ENCODE data around the gene SMG6. TPM values are rescaled to one million over a fixed set of nuclear protein-coding genes. Genes with fewer than 3 reads are reported as not detected.

Gene SMG6
- total and polyA plus RNA-seq, 2 of the 8 experiments (the other 6 are each of a cell fraction or from before 2014, with no cell fraction given): 18.5 to 25.2 TPM

- H3K4me1 ChIP-seq (replicated peaks in 1 of 4; ENCODE audit: control insufficient read depth in 3 of 4, insufficient read depth in 4 of 4, low read length in 3 of 4): no peaks in the 10 kb centered on the region
- no peak overlapping the region for H3K4me2 ChIP-seq (ENCODE audit: insufficient read depth in 1 of 2, low read depth in 2 of 2, low read length in 2 of 2)
- DNase-seq (ENCODE audit: low read depth in 1 of 2, low spot score in 2 of 2) (no peak), FAIRE-seq (no peak)
- no peak overlapping the region for H4K8ac ChIP-seq (ENCODE audit: extremely low read depth, insufficient read depth, low read length)
- no peaks in the 10 kb centered on the region for H3K79me1 ChIP-seq (ENCODE audit: low read depth, low read length)
- no peaks in the 10 kb centered on the region for H3K23me2 ChIP-seq (ENCODE audit: low read depth, low read length)
- no peak overlapping the region for H3K56ac ChIP-seq (replicated peaks; ENCODE audit: insufficient read length, low read depth, low read length)
- no peak overlapping the region for H2AFZ ChIP-seq (ENCODE audit: low read length)
- no peaks in the 10 kb centered on the region for H3K36me3 ChIP-seq (ENCODE audit: control insufficient read depth in 2 of 4, insufficient read depth in 4 of 4, low read length in 3 of 4)
- H2BK12ac ChIP-seq (ENCODE audit: low read depth, low read length): no peak overlapping the region
- H4K20me1 ChIP-seq (replicated peaks in 1 of 2; ENCODE audit: control insufficient read depth in 1 of 2, insufficient read depth in 2 of 2, low read length in 2 of 2): peaks cover 0 to 5% of the 10 kb centered on the region in 2 experiments
- H3K18ac ChIP-seq (ENCODE audit: extremely low read depth, low read length): no peak overlapping the region
- POLR2A ChIA-PET (ENCODE audit: partially characterized antibody): no interaction called here
- H4K91ac ChIP-seq (replicated peaks; ENCODE audit: insufficient read length, low read length): no peak overlapping the region
- H3K14ac ChIP-seq (ENCODE audit: insufficient read length): no peak overlapping the region
- CTCF ChIA-PET (ENCODE audit: partially characterized antibody): interaction anchor here (1.4 kb wide), 1 partner anchor 10 kb away, joined by 3 read pairs; no protein-coding TSS in a partner anchor
- H3K4me3 ChIP-seq (ENCODE audit: extremely low read depth in 1 of 4, insufficient read depth in 2 of 4, low read depth in 3 of 4, low read length in 4 of 4): no peak overlapping the region
- no peak overlapping the region for H2BK20ac ChIP-seq (ENCODE audit: low read length)
- no peak overlapping the region for H2BK120ac ChIP-seq (replicated peaks; ENCODE audit: low read depth, low read length)
- no peak overlapping the region for H3K27ac ChIP-seq (ENCODE audit: low read depth, low read length)
- no peak overlapping the region for H2BK5ac ChIP-seq (ENCODE audit: low read depth, low read length)
- no peaks in the 10 kb centered on the region for H3K9me3 ChIP-seq (ENCODE audit: insufficient read depth in 2 of 2, low read depth in 1 of 2, low read length in 1 of 2)
- H4K5ac ChIP-seq (ENCODE audit: insufficient read length, low read depth, low read length): no peak overlapping the region
- no peak overlapping the region for H3K4ac ChIP-seq (replicated peaks; ENCODE audit: insufficient read length, low read depth, low read length)
- WGBS, 2 experiments (ENCODE audit: extremely low coverage in 1 of 2, insufficient coverage in 1 of 2, insufficient read length in 1 of 2, insufficient replicate concordance in 2 of 2, low coverage in 1 of 2, low lambda C conversion rate in 2 of 2, missing lambda C conversion rate in 1 of 2): 91 to 100% methylated on average over 1 to 5 of the region's 5 CpGs
- no peaks in the 10 kb centered on the region for H3K79me2 ChIP-seq (ENCODE audit: control insufficient read depth in 1 of 2, insufficient read depth in 2 of 2, low read length in 2 of 2)
- no peak overlapping the region for H3K9ac ChIP-seq (replicated peaks in 1 of 4; ENCODE audit: extremely low read depth in 1 of 4, low read depth in 3 of 4, low read length in 3 of 4)
- TF ChIP-seq NRF1 (IDR thresholded peaks at IDR 0.05; ENCODE audit: low read depth, low read length): no peak
- TF ChIP-seq CHD2 (IDR thresholded peaks at IDR 0.05; ENCODE audit: low read length): no peak
- no peak for TF ChIP-seq EP300 (IDR thresholded peaks at IDR 0.05; ENCODE audit: borderline replicate concordance in 1 of 2, low read depth in 2 of 2, low read length in 2 of 2)
- TF ChIP-seq JUND (IDR thresholded peaks at IDR 0.05; ENCODE audit: low read length): no peak
- no peak for TF ChIP-seq SRF (IDR thresholded peaks at IDR 0.05; ENCODE audit: low read depth, low read length)
- H3K23ac ChIP-seq (ENCODE audit: insufficient read length): no peak overlapping the region
- H2BK15ac ChIP-seq (ENCODE audit: low read length): no peak overlapping the region
- H2AK5ac ChIP-seq (ENCODE audit: low read depth, low read length): no peak overlapping the region
- H3K27me3 ChIP-seq (replicated peaks in 1 of 4; ENCODE audit: control insufficient read depth in 3 of 4, extremely low read depth in 1 of 4, insufficient read depth in 3 of 4, low read length in 3 of 4): no peaks in the 10 kb centered on the region
Observed at GRCh38 chr17:2241823-2242222, 61.8 kb downstream of the SMG6 start.
